ENCODE measurements around the gene SF3A2.

SF3A2 gene

GRCh38 chr19:2239173-2239572 is 2.5 kb downstream of the SF3A2 start:
- H3K36me3 ChIP-seq (ENCODE audit: insufficient read depth, low read length): peaks cover 20% of the 10 kb centered on the region; the same call in 1 of the 2 replicates
- peak overlapping the region; percentile 93 for H3K4me3 ChIP-seq (ENCODE audit: low read length, poor library complexity, severe bottlenecking)
- H3K4me2 ChIP-seq (ENCODE audit: low read depth, low read length, poor library complexity, severe bottlenecking): peak overlapping the region; percentile 100
- no peaks in the 10 kb centered on the region for H3K9me3 ChIP-seq (ENCODE audit: insufficient read depth, low read depth, low read length)
- H3K9me2 ChIP-seq (replicated peaks; ENCODE audit: low read depth, low read length): no peaks in the 10 kb centered on the region
- H3K27me3 ChIP-seq (ENCODE audit: insufficient read depth, low read length, poor library complexity, severe bottlenecking): no peaks in the 10 kb centered on the region
- peaks cover 87% of the 10 kb centered on the region for H4K20me1 ChIP-seq (ENCODE audit: insufficient read depth, low read length, poor library complexity, severe bottlenecking)
- peak overlapping the region; percentile 86 for H3K9ac ChIP-seq (ENCODE audit: low read depth, low read length, poor library complexity, severe bottlenecking)
- peaks cover 94% of the 10 kb centered on the region for H3K79me2 ChIP-seq (ENCODE audit: insufficient read depth, low read length)
- no peak for TF ChIP-seq CTCF (conservative IDR thresholded peaks at IDR 0.05; ENCODE audit: low read length)
- TF ChIP-seq EZH2phosphoT487 (IDR thresholded peaks at IDR 0.05; ENCODE audit: borderline replicate concordance): no peak
- no peak overlapping the region for H2AFZ ChIP-seq (ENCODE audit: low read length)
- peaks cover 3% of the 10 kb centered on the region; the same call in 1 of the 2 replicates for H3F3A ChIP-seq (ENCODE audit: low read depth)
- peaks cover 52% of the 10 kb centered on the region for H3K4me1 ChIP-seq (ENCODE audit: insufficient read depth, low read length, poor library complexity, severe bottlenecking)

- Histone ChIP-seq H3K4me1 (ENCODE audit: insufficient read depth, low read length, poor library complexity, severe bottlenecking) (peaks cover 45% of the 10 kb centered on the region), H3K27me3 (ENCODE audit: insufficient read depth, low read length, poor library complexity, severe bottlenecking) (no peaks in the 10 kb centered on the region), H3F3A (ENCODE audit: low read depth) (peaks cover 3% of the 10 kb centered on the region; the same call in 1 of the 2 replicates), H3K4me3 (ENCODE audit: low read length, poor library complexity, severe bottlenecking) (peak overlapping the region; percentile 93), H2AFZ (ENCODE audit: low read length) (no peak overlapping the region), H3K9ac (ENCODE audit: low read depth, low read length, poor library complexity, severe bottlenecking) (peak overlapping the region; percentile 86), H3K36me3 (ENCODE audit: insufficient read depth, low read length) (peaks cover 29% of the 10 kb centered on the region; the same call in 1 of the 2 replicates), H3K79me2 (ENCODE audit: insufficient read depth, low read length) (peaks cover 92% of the 10 kb centered on the region), H3K9me2 (replicated peaks; ENCODE audit: low read depth, low read length) (no peaks in the 10 kb centered on the region), H4K20me1 (ENCODE audit: insufficient read depth, low read length, poor library complexity, severe bottlenecking) (peaks cover 78% of the 10 kb centered on the region), H3K4me2 (ENCODE audit: low read depth, low read length, poor library complexity, severe bottlenecking) (peak overlapping the region; percentile 100), H3K9me3 (ENCODE audit: insufficient read depth, low read depth, low read length) (no peaks in the 10 kb centered on the region)
- TF ChIP-seq CTCF (conservative IDR thresholded peaks at IDR 0.05; ENCODE audit: low read length): no peak
- no peak for TF ChIP-seq EZH2phosphoT487 (IDR thresholded peaks at IDR 0.05; ENCODE audit: borderline replicate concordance)
Measured at GRCh38 chr19:2239771-2240770, 3.4 kb downstream of the SF3A2 start.

- H3K9me2 ChIP-seq (replicated peaks; ENCODE audit: low read depth, low read length): no peaks in the 10 kb centered on the region
- H4K20me1 ChIP-seq (ENCODE audit: insufficient read depth, low read length, poor library complexity, severe bottlenecking): peaks cover 76% of the 10 kb centered on the region
- H3K79me2 ChIP-seq (ENCODE audit: insufficient read depth, low read length): peaks cover 89% of the 10 kb centered on the region
- H3K4me1 ChIP-seq (ENCODE audit: insufficient read depth, low read length, poor library complexity, severe bottlenecking): peaks cover 42% of the 10 kb centered on the region
- peak overlapping the region; percentile 93 for H3K4me3 ChIP-seq (ENCODE audit: low read length, poor library complexity, severe bottlenecking)
- H3K9ac ChIP-seq (ENCODE audit: low read depth, low read length, poor library complexity, severe bottlenecking): peak overlapping the region; percentile 86
- peak overlapping the region; percentile 100 for H3K4me2 ChIP-seq (ENCODE audit: low read depth, low read length, poor library complexity, severe bottlenecking)
- peaks cover 3% of the 10 kb centered on the region; the same call in 1 of the 2 replicates for H3F3A ChIP-seq (ENCODE audit: low read depth)
- no peaks in the 10 kb centered on the region for H3K27me3 ChIP-seq (ENCODE audit: insufficient read depth, low read length, poor library complexity, severe bottlenecking)
- peaks cover 39% of the 10 kb centered on the region; the same call in 1 of the 2 replicates for H3K36me3 ChIP-seq (ENCODE audit: insufficient read depth, low read length)
- TF ChIP-seq EZH2phosphoT487 (IDR thresholded peaks at IDR 0.05; ENCODE audit: borderline replicate concordance): no peak
- TF ChIP-seq CTCF (conservative IDR thresholded peaks at IDR 0.05; ENCODE audit: low read length): no peak
- H2AFZ ChIP-seq (ENCODE audit: low read length): no peak overlapping the region
- no peaks in the 10 kb centered on the region for H3K9me3 ChIP-seq (ENCODE audit: insufficient read depth, low read depth, low read length)
Measured at GRCh38 chr19:2240881-2241760, 4.5 kb downstream of the SF3A2 start.
